Measurements from ENCODE around the gene FAM20C. TPM values are rescaled to one million over a fixed set of nuclear protein-coding genes. Genes with fewer than 3 reads are reported as not detected.

The FAM20C gene
- total RNA-seq, 1 experiment from 2014 or later, result 8.8 TPM

- Mint-ChIP-seq H3K4me3 (ENCODE audit: unreplicated experiment) (no peak overlapping the region), H3K27ac (ENCODE audit: low read depth, unreplicated experiment) (no peak overlapping the region), H3K4me1 (ENCODE audit: insufficient read depth, unreplicated experiment) (no peaks in the 10 kb centered on the region), H3K27me3 (ENCODE audit: insufficient read depth, unreplicated experiment) (no peaks in the 10 kb centered on the region), H3K36me3 (ENCODE audit: insufficient read depth, unreplicated experiment) (no peaks in the 10 kb centered on the region), H3K9me3 (ENCODE audit: unreplicated experiment) (peaks cover 29% of the 10 kb centered on the region)
- DNase-seq (ENCODE audit: unreplicated experiment), result no peak
- CTCF ChIA-PET, result interaction anchor here (0.6 to 1.0 kb wide), 2 partner anchors 15 to 568 kb away, joined by 3 read pairs; no protein-coding TSS in a partner anchor
- intact Hi-C loops (cut with micrococcal nuclease), result no loop called here
- POLR2A ChIA-PET, result no interaction called here
- no peak for TF ChIP-seq CTCF (IDR thresholded peaks at IDR 0.05; ENCODE audit: unreplicated experiment)
- BruUV-seq (replicated peaks), result no TSS peak
Measured at GRCh38 chr7:305410-306151, 113.2 kb downstream of the FAM20C start.

- H3K4me3 Mint-ChIP-seq (ENCODE audit: unreplicated experiment), result no peak overlapping the region
- POLR2A ChIA-PET, result no interaction called here
- H3K36me3 Mint-ChIP-seq (ENCODE audit: insufficient read depth, unreplicated experiment), result no peaks in the 10 kb centered on the region
- no peaks in the 10 kb centered on the region for H3K27me3 Mint-ChIP-seq (ENCODE audit: insufficient read depth, unreplicated experiment)
- peaks cover 29% of the 10 kb centered on the region for H3K9me3 Mint-ChIP-seq (ENCODE audit: unreplicated experiment)
- CTCF ChIA-PET, result interaction anchor here (0.7 to 1.2 kb wide), 2 partner anchors 14 to 470 kb away, joined by 3 to 5 read pairs; no protein-coding TSS in a partner anchor
- peaks cover 8% of the 10 kb centered on the region for H3K4me1 Mint-ChIP-seq (ENCODE audit: insufficient read depth, unreplicated experiment)
- intact Hi-C loops (cut with micrococcal nuclease), result no loop called here
- TF ChIP-seq CTCF (IDR thresholded peaks at IDR 0.05; ENCODE audit: unreplicated experiment), result no peak
- BruUV-seq (replicated peaks), result no TSS peak
- H3K27ac Mint-ChIP-seq (ENCODE audit: low read depth, unreplicated experiment), result no peak overlapping the region
- DNase-seq (ENCODE audit: unreplicated experiment), result no peak
Measured at GRCh38 chr7:307970-308369, 115.6 kb downstream of the FAM20C start.

DNA sequence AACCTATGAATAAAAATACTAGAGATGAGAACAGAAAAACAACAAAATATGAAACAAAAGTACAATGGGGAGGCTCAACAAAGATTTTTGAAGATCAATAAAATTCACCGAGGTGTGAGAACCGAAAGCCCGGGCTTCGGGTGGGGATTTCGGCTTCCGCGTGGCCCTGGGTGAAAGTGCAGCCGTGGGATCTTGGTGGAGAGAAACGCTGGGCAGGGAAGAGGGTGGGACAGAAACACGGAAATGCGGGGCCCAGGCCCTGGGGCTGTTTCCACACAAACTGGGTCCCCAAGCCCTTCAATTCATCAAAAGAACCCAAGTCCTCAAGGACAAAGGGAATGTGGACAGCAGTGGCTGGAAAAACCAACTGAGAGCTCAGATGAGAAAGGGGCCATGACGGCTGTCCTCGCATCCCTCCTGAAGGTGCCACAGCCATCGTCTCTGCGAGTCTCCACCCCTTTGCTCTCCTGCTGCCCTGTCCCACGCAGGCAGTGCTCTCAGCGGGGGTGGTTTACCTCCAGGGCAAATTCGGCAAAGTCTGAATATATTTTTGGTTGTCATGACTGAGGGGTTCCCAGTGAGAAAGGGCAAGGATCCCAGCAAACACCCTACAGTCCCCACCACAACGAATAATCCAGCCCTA lies 117.3 kb downstream of the FAM20C start:
- DNase-seq (ENCODE audit: unreplicated experiment), result no peak
- no peak for TF ChIP-seq CTCF (IDR thresholded peaks at IDR 0.05; ENCODE audit: unreplicated experiment)
- intact Hi-C loops (cut with micrococcal nuclease), result no loop called here
- Mint-ChIP-seq H3K27ac (ENCODE audit: low read depth, unreplicated experiment) (no peak overlapping the region), H3K27me3 (ENCODE audit: insufficient read depth, unreplicated experiment) (peaks cover 13% of the 10 kb centered on the region), H3K9me3 (ENCODE audit: unreplicated experiment) (peaks cover 22% of the 10 kb centered on the region), H3K4me3 (ENCODE audit: unreplicated experiment) (no peak overlapping the region), H3K36me3 (ENCODE audit: insufficient read depth, unreplicated experiment) (no peaks in the 10 kb centered on the region), H3K4me1 (ENCODE audit: insufficient read depth, unreplicated experiment) (peaks cover 8% of the 10 kb centered on the region)
- CTCF ChIA-PET, result no interaction called here
- no TSS peak for BruUV-seq (replicated peaks)
- POLR2A ChIA-PET, result no interaction called here

Other genes with a start within 250 kb of the FAM20C start
- not detected in 2 replicates for gene FOXL3, start 97.6 kb downstream of the FAM20C start, total RNA-seq (2022)